ENCODE data around the gene RPSA. TPM values are rescaled to one million over a fixed set of nuclear protein-coding genes. Genes with fewer than 3 reads are reported as not detected.
A peak's percentile ranks its signal among the peaks of the same experiment; 100 is the strongest.

The RPSA gene
- total RNA-seq, 1 donor, result 1,413 TPM

DNA sequence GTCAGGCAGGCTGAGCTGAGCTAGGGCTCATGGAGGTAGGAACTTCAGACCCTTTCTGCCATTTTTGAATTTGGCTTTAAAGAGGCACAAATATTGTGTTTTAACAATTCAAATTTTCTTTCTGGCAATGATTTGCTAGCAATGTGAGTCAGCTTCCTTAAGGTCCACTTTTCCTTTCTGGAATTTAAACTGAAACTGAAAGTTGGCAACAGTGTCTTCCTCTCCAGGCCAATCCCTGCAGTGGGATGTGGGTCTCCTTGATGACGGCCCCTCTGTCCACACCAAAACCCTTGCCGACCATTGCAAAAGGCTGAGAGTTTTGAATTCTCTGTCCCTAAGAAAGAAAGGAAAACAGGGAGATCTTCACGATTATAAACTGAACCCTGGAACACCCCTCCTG, 27.1 kb downstream of the RPSA start:
- TF ChIP-seq CTCF (IDR thresholded peaks at IDR 0.05; ENCODE audit: insufficient read depth, low read length), result no peak
- peak; percentile 76 for DNase-seq (ENCODE audit: low read depth)
- no peak overlapping the region for H3K4me3 ChIP-seq (ENCODE audit: low read depth, low read length)

DNA sequence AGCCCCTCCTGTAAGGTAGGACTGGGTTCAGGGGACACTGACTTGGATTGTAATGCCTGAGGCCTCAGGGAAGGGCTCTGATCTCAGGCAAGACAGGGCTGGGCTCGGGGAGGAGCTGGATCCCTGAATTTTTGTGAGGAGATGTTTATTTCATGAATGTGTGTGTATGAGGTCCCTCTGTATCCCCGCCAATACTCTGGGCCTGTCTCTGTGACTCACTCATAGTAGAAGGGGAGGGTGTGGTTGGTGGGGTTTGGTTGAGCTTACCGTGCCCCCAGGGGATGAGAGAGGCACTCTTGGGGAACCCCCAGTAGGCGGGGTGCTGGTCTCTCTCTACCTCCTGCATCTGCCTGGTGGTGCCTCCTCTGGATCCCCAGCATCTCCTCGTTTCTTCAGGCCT, 28.1 kb downstream of the RPSA start:
- peak; percentile 70 for DNase-seq (ENCODE audit: low read depth)
- no peak overlapping the region for H3K4me3 ChIP-seq (ENCODE audit: low read depth, low read length)
- TF ChIP-seq CTCF (IDR thresholded peaks at IDR 0.05; ENCODE audit: insufficient read depth, low read length), result no peak

DNA sequence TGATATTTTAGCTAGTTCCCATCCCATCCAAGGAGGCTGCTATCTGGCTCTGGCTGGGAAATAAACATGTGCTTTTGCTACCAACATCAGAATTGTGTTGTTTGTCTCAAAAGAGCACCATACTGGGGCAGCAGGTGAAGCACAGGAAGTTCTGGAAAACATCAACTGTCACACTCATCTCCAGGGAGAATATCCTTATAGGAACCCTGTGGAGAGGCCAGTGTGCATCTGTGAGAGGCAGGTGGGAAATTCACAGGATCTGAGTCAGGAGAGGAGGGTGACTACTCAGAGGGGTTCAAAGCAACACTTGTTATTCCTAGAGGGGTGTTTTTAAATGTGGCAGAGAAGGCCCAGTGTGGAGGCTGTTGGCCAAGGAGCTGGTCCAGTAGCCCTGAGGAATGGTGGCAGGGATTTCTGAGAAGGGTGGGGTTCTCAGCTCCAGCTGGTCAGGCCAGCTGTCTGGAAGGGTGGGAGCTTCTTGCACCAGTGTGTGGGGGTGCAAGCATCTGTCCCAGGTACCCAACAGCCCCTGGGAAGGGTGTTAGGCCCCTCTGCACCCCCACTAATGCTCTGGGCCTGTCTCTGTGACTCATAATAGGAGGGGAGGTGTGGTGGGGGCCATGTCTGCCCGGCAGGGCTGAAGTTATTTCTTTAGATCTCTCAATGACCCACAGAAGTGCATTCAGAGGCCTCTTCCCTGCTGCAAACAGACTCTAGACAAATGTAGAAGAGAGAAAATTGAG, 28.7 kb downstream of the RPSA start:
- H3K4me3 ChIP-seq (ENCODE audit: low read depth, low read length), result no peak overlapping the region
- no peak for TF ChIP-seq CTCF (IDR thresholded peaks at IDR 0.05; ENCODE audit: insufficient read depth, low read length)
- DNase-seq (ENCODE audit: low read depth), result peak; percentile 11

GRCh38 chr3:39438880-39439279, 32.4 kb downstream of the RPSA start:
- TF ChIP-seq CTCF (IDR thresholded peaks at IDR 0.05; ENCODE audit: insufficient read depth, low read length), result no peak
- DNase-seq (ENCODE audit: low read depth), result no peak
- H3K4me3 ChIP-seq (ENCODE audit: low read depth, low read length), result no peak overlapping the region

DNA sequence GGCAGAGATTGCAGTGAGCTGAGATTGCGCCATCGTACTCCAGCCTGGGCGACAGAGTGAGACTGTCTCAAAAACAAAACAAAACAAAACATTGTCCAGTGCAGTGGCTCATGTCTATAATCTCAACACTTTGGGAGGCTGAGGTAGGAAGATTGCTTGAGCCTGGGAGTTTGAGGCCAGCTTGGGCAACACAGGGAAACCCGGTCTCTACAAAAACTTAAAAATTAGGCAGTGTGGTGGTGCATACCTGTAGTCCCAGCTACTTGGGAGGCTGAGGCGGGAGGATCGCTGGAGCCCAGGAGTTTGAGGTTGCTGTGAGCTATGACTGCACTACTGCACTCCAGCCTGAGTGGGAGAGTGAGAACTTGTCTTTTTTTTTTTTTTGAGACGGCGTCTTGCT, 33.8 kb downstream of the RPSA start:
- DNase-seq (ENCODE audit: low read depth), result no peak
- no peak for TF ChIP-seq CTCF (IDR thresholded peaks at IDR 0.05; ENCODE audit: insufficient read depth, low read length)
- H3K4me3 ChIP-seq (ENCODE audit: low read depth, low read length), result no peak overlapping the region

DNA sequence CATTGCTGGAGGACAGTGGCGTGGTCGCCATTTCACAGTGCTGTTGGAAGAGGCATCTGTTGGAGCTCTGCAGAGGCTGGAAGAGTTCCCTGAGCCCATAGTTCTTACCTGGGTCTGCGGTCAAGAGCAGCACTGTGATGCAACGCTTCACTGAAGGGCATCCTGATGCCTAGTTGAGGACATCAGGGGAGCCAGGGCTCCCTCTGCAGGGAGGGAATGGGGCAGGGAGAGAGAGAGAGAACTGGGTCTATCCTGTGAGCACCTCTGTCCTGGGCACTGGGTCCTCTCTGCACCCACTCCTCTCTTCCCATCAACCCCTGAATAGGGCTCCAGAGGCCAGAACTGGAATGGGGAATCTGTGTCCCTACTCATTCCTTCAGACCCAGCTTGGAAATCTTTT, 37.0 kb downstream of the RPSA start:
- H3K4me3 ChIP-seq (ENCODE audit: low read depth, low read length), result no peak overlapping the region
- DNase-seq (ENCODE audit: low read depth), result no peak
- TF ChIP-seq CTCF (IDR thresholded peaks at IDR 0.05; ENCODE audit: insufficient read depth, low read length), result no peak

DNA sequence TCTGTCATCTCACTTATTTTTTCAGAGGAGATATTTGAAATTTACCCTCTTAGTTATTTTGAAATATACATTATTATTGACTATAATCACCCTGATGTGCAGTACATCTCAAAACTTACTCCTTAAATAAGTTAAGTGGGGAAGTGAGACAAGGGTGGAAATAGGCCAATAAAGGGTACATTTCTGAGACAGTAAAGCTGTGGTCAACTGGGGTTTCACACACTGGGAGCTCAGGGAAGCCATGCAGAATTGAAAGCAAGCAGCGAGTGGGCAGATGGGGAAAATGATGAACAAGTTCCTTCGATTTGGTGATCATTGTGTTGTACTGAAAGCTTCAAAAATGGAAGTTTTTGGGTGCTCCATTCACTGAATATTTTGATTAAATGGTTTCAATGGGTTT, 39.4 kb downstream of the RPSA start:
- TF ChIP-seq CTCF (IDR thresholded peaks at IDR 0.05; ENCODE audit: insufficient read depth, low read length), result no peak
- no peak overlapping the region for H3K4me3 ChIP-seq (ENCODE audit: low read depth, low read length)
- DNase-seq (ENCODE audit: low read depth), result no peak
